Calu3 (cell line): ENCODE data around the gene KPNA2. TPM values are rescaled to one million over a fixed set of nuclear protein-coding genes. Genes with fewer than 3 reads are reported as not detected.

Experiments used
- BruUV-seq: library from RNA; stranded (reverse); fragments of 400-500 nt; replicated peaks from 2 replicates; lab custom pipeline; 2021; lab: Mats Ljungman, UMichigan
- CTCF ChIA-PET: fragments of 300-600 bp; sonication (Branson Sonifier 250); formaldehyde crosslinking; loops from one replicate; lab custom pipeline; 2022; ENCODE audit warnings: antibody characterized with exemption; lab: Charles Lee
- DNase-seq: peaks from one replicate; pipeline ENCODE4 v3.0.0; 2022
- H3K27ac Mint-ChIP-seq: one replicate; pipeline ENCODE4 v1.8.0; 2022; ENCODE audit warnings: mixed read lengths; ENCODE audit not compliant: unreplicated experiment
- H3K27me3 Mint-ChIP-seq: one replicate; pipeline ENCODE4 v1.8.0; 2022; ENCODE audit warnings: mixed read lengths; ENCODE audit not compliant: unreplicated experiment
- H3K36me3 Mint-ChIP-seq: one replicate; pipeline ENCODE4 v1.8.0; 2022; ENCODE audit warnings: mild to moderate bottlenecking, moderate library complexity, mixed read lengths; ENCODE audit not compliant: insufficient read depth, unreplicated experiment
- H3K4me1 Mint-ChIP-seq: one replicate; pipeline ENCODE4 v1.8.0; 2022; ENCODE audit warnings: mild to moderate bottlenecking, low read depth, mixed read lengths; ENCODE audit not compliant: unreplicated experiment
- H3K4me3 Mint-ChIP-seq: one replicate; pipeline ENCODE4 v1.8.0; 2022; ENCODE audit warnings: mild to moderate bottlenecking, low read depth, moderate library complexity, mixed read lengths; ENCODE audit not compliant: unreplicated experiment
- H3K9me3 Mint-ChIP-seq: one replicate; pipeline ENCODE4 v1.8.0; 2022; ENCODE audit warnings: low read depth, mixed read lengths; ENCODE audit not compliant: unreplicated experiment
- intact Hi-C: fragments of 100-400 bp; cut with micrococcal nuclease; formaldehyde crosslinking; loops from one replicate; pipeline ENCODE4 v1.10.0; 2022; ENCODE audit not compliant: unreplicated experiment
- total RNA-seq: library from RNA; stranded (reverse); gene quantifications from 2 replicates; pipeline ENCODE4 v1.2.3, GENCODE V29; 2022
- TF ChIP-seq, protein P1 (sequence below): fragments of 200-600 bp; IDR thresholded peaks from one replicate; pipeline ENCODE4 v1.8.0; 2022; ENCODE audit warnings: antibody characterized with exemption; ENCODE audit not compliant: unreplicated experiment

Gene KPNA2
- total RNA-seq, 1 experiment from 2014 or later = 209 TPM

DNA sequence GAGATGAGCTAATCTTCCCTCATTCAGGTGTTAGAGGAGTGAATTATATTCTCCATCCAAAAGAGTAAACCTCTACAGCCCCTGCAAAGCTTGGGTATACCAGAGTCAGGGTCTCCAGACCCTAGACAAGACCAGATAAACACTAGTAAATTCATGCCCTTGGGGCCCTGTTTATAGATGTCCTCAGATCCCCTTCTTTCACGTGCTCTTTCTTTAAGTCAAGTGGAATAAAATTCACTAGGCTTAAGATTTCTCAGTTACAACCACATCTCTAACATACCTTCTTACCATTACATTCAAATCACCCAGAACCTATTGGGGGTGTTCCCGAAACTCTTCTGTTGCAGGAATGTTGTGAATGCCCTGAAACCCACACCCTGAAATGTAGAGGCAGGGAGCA lies 37.1 kb upstream of the KPNA2 start:
- Mint-ChIP-seq H3K27ac (no peak overlapping the region), H3K9me3 (no peaks in the 10 kb centered on the region), H3K4me3 (no peak overlapping the region), H3K4me1 (peaks cover 21% of the 10 kb centered on the region), H3K27me3 (no peaks in the 10 kb centered on the region), H3K36me3 (peaks cover 30% of the 10 kb centered on the region)
- CTCF ChIA-PET = interaction anchor here (0.7 kb wide), 1 partner anchor 1468 kb away, joined by 5 read pairs; no protein-coding TSS in a partner anchor
- no peak for DNase-seq
- BruUV-seq = no TSS peak
- intact Hi-C loops = no loop called here
- TF ChIP-seq, protein P1, sequence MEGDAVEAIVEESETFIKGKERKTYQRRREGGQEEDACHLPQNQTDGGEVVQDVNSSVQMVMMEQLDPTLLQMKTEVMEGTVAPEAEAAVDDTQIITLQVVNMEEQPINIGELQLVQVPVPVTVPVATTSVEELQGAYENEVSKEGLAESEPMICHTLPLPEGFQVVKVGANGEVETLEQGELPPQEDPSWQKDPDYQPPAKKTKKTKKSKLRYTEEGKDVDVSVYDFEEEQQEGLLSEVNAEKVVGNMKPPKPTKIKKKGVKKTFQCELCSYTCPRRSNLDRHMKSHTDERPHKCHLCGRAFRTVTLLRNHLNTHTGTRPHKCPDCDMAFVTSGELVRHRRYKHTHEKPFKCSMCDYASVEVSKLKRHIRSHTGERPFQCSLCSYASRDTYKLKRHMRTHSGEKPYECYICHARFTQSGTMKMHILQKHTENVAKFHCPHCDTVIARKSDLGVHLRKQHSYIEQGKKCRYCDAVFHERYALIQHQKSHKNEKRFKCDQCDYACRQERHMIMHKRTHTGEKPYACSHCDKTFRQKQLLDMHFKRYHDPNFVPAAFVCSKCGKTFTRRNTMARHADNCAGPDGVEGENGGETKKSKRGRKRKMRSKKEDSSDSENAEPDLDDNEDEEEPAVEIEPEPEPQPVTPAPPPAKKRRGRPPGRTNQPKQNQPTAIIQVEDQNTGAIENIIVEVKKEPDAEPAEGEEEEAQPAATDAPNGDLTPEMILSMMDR = no peak

DNA sequence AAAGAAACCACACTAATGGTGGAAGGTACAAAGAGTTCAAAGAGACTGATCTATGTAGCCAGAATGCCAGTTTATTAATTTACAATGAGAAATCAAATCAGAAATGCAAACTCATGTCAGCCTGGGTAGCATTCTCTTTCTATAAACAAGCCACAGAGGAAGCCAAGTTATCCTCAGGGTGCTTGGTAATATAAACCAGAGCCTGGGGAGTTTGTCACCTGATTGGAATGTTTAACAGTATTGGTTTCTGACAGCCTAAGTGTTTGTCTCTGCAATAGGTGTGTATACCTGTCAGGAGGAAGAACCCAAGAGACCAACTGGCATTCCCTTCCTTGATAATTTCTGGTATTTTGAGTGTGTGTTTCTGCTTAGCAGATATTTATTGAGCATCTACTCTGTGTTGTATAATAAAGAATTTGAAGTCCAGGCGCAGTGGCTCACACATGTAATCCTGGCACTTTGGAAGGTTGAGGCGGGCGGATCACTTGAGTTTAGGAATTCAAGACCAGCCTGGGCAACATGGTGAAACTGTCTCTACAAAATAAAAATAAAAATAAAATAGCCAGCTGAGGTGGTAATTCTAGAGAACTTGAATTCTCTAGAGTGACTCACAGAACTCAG lies 36.1 kb upstream of the KPNA2 start:
- no TSS peak for BruUV-seq
- TF ChIP-seq, protein P1 = no peak
- intact Hi-C loops = no loop called here
- CTCF ChIA-PET = no interaction called here
- H3K27me3 Mint-ChIP-seq = no peaks in the 10 kb centered on the region
- peaks cover 22% of the 10 kb centered on the region for H3K36me3 Mint-ChIP-seq
- DNase-seq = no peak
- H3K4me3 Mint-ChIP-seq = no peak overlapping the region
- H3K9me3 Mint-ChIP-seq = no peaks in the 10 kb centered on the region
- no peak overlapping the region for H3K27ac Mint-ChIP-seq
- peaks cover 16% of the 10 kb centered on the region for H3K4me1 Mint-ChIP-seq

DNA sequence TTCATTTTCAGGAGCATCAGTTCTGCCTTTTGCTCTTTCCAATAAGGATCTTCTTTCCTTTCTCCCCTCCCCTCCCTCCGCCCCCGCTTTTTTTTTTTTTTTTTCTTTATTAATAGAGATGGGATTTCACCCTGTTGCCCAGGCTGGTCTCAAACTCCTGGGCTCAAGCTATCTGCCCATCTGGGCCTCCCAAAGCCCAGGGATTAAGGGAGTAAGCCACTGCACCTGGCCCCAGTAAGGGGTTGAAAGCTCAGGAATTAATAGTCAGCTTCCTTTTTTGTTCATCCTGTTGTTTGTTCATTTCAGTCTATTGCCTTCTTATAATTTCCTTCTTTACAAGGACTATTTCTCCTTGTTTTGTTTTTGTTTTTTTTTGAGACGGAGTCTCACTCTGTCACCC lies 31.3 kb upstream of the KPNA2 start:
- intact Hi-C loops = no loop called here

DNA sequence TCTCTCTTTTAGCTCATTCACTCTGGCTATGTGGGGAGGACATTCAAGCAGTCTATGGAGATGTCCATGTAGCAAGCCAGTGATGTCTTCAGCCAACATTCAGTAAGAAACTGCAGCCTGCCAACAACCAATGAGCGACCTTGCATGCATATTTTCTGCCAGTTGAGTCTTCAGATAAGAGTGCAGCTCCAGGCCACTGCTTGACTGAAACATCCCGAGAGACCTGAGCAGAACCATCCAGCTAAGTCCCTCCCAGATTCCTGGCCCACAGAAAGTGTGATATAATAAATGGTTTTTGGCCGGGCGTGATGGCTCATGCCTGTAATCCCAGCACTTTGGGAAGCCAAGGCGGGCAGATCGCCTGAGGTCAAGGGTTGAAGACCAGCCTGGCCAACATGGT lies 28.7 kb upstream of the KPNA2 start:
- no peak overlapping the region for H3K27ac Mint-ChIP-seq
- BruUV-seq = no TSS peak
- no peak for DNase-seq
- H3K4me3 Mint-ChIP-seq = no peak overlapping the region
- TF ChIP-seq, protein P1 = no peak
- CTCF ChIA-PET = interaction anchor here (0.6 kb wide), 1 partner anchor 1295 kb away, joined by 3 read pairs; no protein-coding TSS in a partner anchor
- intact Hi-C loops = no loop called here
- no peaks in the 10 kb centered on the region for H3K4me1 Mint-ChIP-seq
- H3K9me3 Mint-ChIP-seq = no peaks in the 10 kb centered on the region
- H3K27me3 Mint-ChIP-seq = no peaks in the 10 kb centered on the region
- no peaks in the 10 kb centered on the region for H3K36me3 Mint-ChIP-seq

More for the DNA sequence above, 31.3 kb upstream of the KPNA2 start:
- no peaks in the 10 kb centered on the region for H3K4me1 Mint-ChIP-seq
- no TSS peak for BruUV-seq
- no peak overlapping the region for H3K27ac Mint-ChIP-seq
- H3K36me3 Mint-ChIP-seq = no peaks in the 10 kb centered on the region
- H3K4me3 Mint-ChIP-seq = no peak overlapping the region
- H3K27me3 Mint-ChIP-seq = no peaks in the 10 kb centered on the region
- no peaks in the 10 kb centered on the region for H3K9me3 Mint-ChIP-seq
- CTCF ChIA-PET = interaction anchor here (0.7 kb wide), 1 partner anchor 15 kb away, joined by 5 read pairs; no protein-coding TSS in a partner anchor
- DNase-seq = no peak
- TF ChIP-seq, protein P1 = no peak
